IPS-18a (cell line): ENCODE data around the gene PDE6C.

Source experiments
- H3K27ac ChIP-seq: one replicate; pipeline ENCODE4 v1.5.1; 2013; ENCODE audit warnings: low read length
- H3K27me3 ChIP-seq: one replicate; pipeline ENCODE4 v1.6.1; 2013; ENCODE audit warnings: mild to moderate bottlenecking, low read length; ENCODE audit not compliant: control insufficient read depth, insufficient read depth
- H3K36me3 ChIP-seq: one replicate; pipeline ENCODE4 v1.6.1; 2013; ENCODE audit warnings: low read depth, low read length; ENCODE audit not compliant: control insufficient read depth
- H3K4me1 ChIP-seq: one replicate; pipeline ENCODE4 v1.6.1; 2013; ENCODE audit warnings: low read depth, low read length; ENCODE audit not compliant: control insufficient read depth
- H3K4me3 ChIP-seq: one replicate; pipeline ENCODE4 v1.5.1; 2013; ENCODE audit warnings: low read length
- H3K9ac ChIP-seq: one replicate; pipeline ENCODE4 v1.6.1; 2013; ENCODE audit warnings: mild to moderate bottlenecking, low read length, moderate library complexity
- H3K9me3 ChIP-seq: one replicate; pipeline ENCODE4 v1.6.1; 2013; ENCODE audit warnings: low read depth, low read length; ENCODE audit not compliant: control insufficient read depth

The PDE6C gene

GRCh38 chr10:93712593-93712992, 100.3 kb downstream of the PDE6C start:
- Histone ChIP-seq H3K27ac (no peak overlapping the region), H3K36me3 (no peaks in the 10 kb centered on the region), H3K9ac (no peak overlapping the region), H3K9me3 (no peaks in the 10 kb centered on the region), H3K4me1 (no peaks in the 10 kb centered on the region), H3K27me3 (no peaks in the 10 kb centered on the region), H3K4me3 (no peak overlapping the region)

- H3K9ac ChIP-seq, result no peak overlapping the region
- no peak overlapping the region for H3K27ac ChIP-seq
- H3K4me3 ChIP-seq, result no peak overlapping the region
- no peaks in the 10 kb centered on the region for H3K27me3 ChIP-seq
- peaks cover 6% of the 10 kb centered on the region for H3K4me1 ChIP-seq
- no peaks in the 10 kb centered on the region for H3K36me3 ChIP-seq
- H3K9me3 ChIP-seq, result no peaks in the 10 kb centered on the region
Observed at GRCh38 chr10:93715345-93715744, 103.0 kb downstream of the PDE6C start.
